Measurements from ENCODE around the gene MRTFA. TPM values are rescaled to one million over a fixed set of nuclear protein-coding genes. Genes with fewer than 3 reads are reported as not detected.

The MRTFA gene
- total RNA-seq, 1 donor from 2014 or later, result 115 TPM

- peak overlapping the region; percentile 61 for H3K27ac Mint-ChIP-seq
- CTCF ChIA-PET, result interaction anchor here (1.1 kb wide), 2 partner anchors 14 to 217 kb away, joined by 4 to 5 read pairs; no protein-coding TSS in a partner anchor
These were observed 207.7 kb downstream of the MRTFA start for GRCh38 chr22:40428796-40429195.

GRCh38 chr22:40426594-40427333, 209.8 kb downstream of the MRTFA start:
- TF ChIP-seq CTCF (IDR thresholded peaks at IDR 0.05), result no peak
- no peak overlapping the region for H3K27ac Mint-ChIP-seq
- peaks cover 17% of the 10 kb centered on the region for H3K4me1 Mint-ChIP-seq
- DNase-seq, result no peak
- no peak for ATAC-seq (ENCODE audit: low read depth)
- intact Hi-C loops (cut with micrococcal nuclease), result no loop called here
- POLR2A ChIA-PET, result interaction anchor here (0.8 kb wide), 1 partner anchor 9 kb away, joined by 3 read pairs; no protein-coding TSS in a partner anchor
- no peaks in the 10 kb centered on the region for H3K27me3 Mint-ChIP-seq
- no peaks in the 10 kb centered on the region for H3K9me3 Mint-ChIP-seq
- CTCF ChIA-PET, result interaction anchor here (0.6 kb wide), 1 partner anchor 496 kb away, joined by 3 read pairs; no protein-coding TSS in a partner anchor
- H3K4me3 Mint-ChIP-seq, result no peak overlapping the region
- peaks cover 86% of the 10 kb centered on the region for H3K36me3 Mint-ChIP-seq (ENCODE audit: low read depth)

More at GRCh38 chr22:40428796-40429195, 207.7 kb downstream of the MRTFA start:
- ATAC-seq (ENCODE audit: low read depth), result no peak
- peaks cover 36% of the 10 kb centered on the region for H3K4me1 Mint-ChIP-seq
- intact Hi-C loops (cut with micrococcal nuclease), result no loop called here
- DNase-seq, result no peak
- H3K9me3 Mint-ChIP-seq, result no peaks in the 10 kb centered on the region
- POLR2A ChIA-PET, result no interaction called here
- TF ChIP-seq CTCF (IDR thresholded peaks at IDR 0.05), result no peak
- no peak overlapping the region for H3K4me3 Mint-ChIP-seq
- no peaks in the 10 kb centered on the region for H3K27me3 Mint-ChIP-seq
- H3K36me3 Mint-ChIP-seq (ENCODE audit: low read depth), result peaks cover 83% of the 10 kb centered on the region

- DNase-seq, result no peak
- no peaks in the 10 kb centered on the region for H3K27me3 Mint-ChIP-seq
- intact Hi-C loops (cut with micrococcal nuclease), result no loop called here
- peaks cover 94% of the 10 kb centered on the region for H3K36me3 Mint-ChIP-seq (ENCODE audit: low read depth)
- H3K4me1 Mint-ChIP-seq, result peaks cover 11% of the 10 kb centered on the region
- H3K4me3 Mint-ChIP-seq, result no peak overlapping the region
- no peaks in the 10 kb centered on the region for H3K9me3 Mint-ChIP-seq
- TF ChIP-seq CTCF (IDR thresholded peaks at IDR 0.05), result no peak
- H3K27ac Mint-ChIP-seq, result no peak overlapping the region
- CTCF ChIA-PET, result interaction anchor here (1.6 kb wide), 1 partner anchor 59 kb away, joined by 3 read pairs; no protein-coding TSS in a partner anchor
- POLR2A ChIA-PET, result no interaction called here
- no peak for ATAC-seq (ENCODE audit: low read depth)
These were observed 211.4 kb downstream of the MRTFA start for GRCh38 chr22:40425082-40425481.

- ATAC-seq (ENCODE audit: low read depth), result no peak
- DNase-seq, result no peak
- POLR2A ChIA-PET, result no interaction called here
- Mint-ChIP-seq H3K4me1 (peaks cover 13% of the 10 kb centered on the region), H3K27ac (no peak overlapping the region), H3K4me3 (no peak overlapping the region), H3K9me3 (no peaks in the 10 kb centered on the region), H3K27me3 (no peaks in the 10 kb centered on the region), H3K36me3 (ENCODE audit: low read depth) (peaks cover 93% of the 10 kb centered on the region)
- CTCF ChIA-PET, result interaction anchor here (0.6 kb wide), 2 partner anchors 9 to 29 kb away, joined by 4 to 5 read pairs; no protein-coding TSS in a partner anchor
- TF ChIP-seq CTCF (IDR thresholded peaks at IDR 0.05), result no peak
- intact Hi-C loops (cut with micrococcal nuclease), result no loop called here
These were observed 212.5 kb downstream of the MRTFA start for GRCh38 chr22:40423882-40424640.

GRCh38 chr22:40423310-40423688, 213.2 kb downstream of the MRTFA start:
- no peak overlapping the region for H3K4me3 Mint-ChIP-seq
- H3K36me3 Mint-ChIP-seq (ENCODE audit: low read depth), result peaks cover 86% of the 10 kb centered on the region
- CTCF ChIA-PET, result interaction anchor here (0.6 kb wide), 2 partner anchors 10 to 28 kb away, joined by 4 to 5 read pairs; no protein-coding TSS in a partner anchor
- no peak for DNase-seq
- no peaks in the 10 kb centered on the region for H3K27me3 Mint-ChIP-seq
- H3K9me3 Mint-ChIP-seq, result no peaks in the 10 kb centered on the region
- H3K27ac Mint-ChIP-seq, result no peak overlapping the region
- peaks cover 14% of the 10 kb centered on the region for H3K4me1 Mint-ChIP-seq
- ATAC-seq (ENCODE audit: low read depth), result no peak
- POLR2A ChIA-PET, result no interaction called here
- no peak for TF ChIP-seq CTCF (IDR thresholded peaks at IDR 0.05)
- intact Hi-C loops (cut with micrococcal nuclease), result no loop called here

All from activated B cell treated with CpG ODN at 0.5 μM for 24 hours (primary cell).